HAP-1 (cell line): ENCODE measurements around the gene NGB.

Source experiments
- DNase-seq, 2 experiments: peaks; one replicate each; pipeline ENCODE4 v3.0.0-alpha.2; 2016 to 2020; ENCODE audit warnings: low spot score in 2 of 2
- H3K27me3 ChIP-seq: fragments of 250-450 bp; sonication (Bioruptor Pico); 2 replicates; pipeline ENCODE4 v1.5.1; 2020; ENCODE audit warnings: low read depth, mild to moderate bottlenecking, moderate library complexity
- H3K36me3 ChIP-seq: fragments of 250-450 bp; sonication (Bioruptor Pico); replicated peaks from 2 replicates; pipeline ENCODE4 v1.5.1; 2020; ENCODE audit warnings: mild to moderate bottlenecking
- H3K4me1 ChIP-seq: fragments of 250-450 bp; sonication (Bioruptor Pico); 2 replicates; pipeline ENCODE4 v1.5.1; 2020; ENCODE audit warnings: mild to moderate bottlenecking
- H3K4me3 ChIP-seq: fragments of 250-450 bp; sonication (Bioruptor Pico); 2 replicates; pipeline ENCODE4 v1.5.1; 2020; ENCODE audit warnings: mild to moderate bottlenecking, moderate library complexity
- H3K9me3 ChIP-seq: fragments of 250-450 bp; sonication (Bioruptor Pico); 2 replicates; pipeline ENCODE4 v1.5.1; 2020; ENCODE audit warnings: mild to moderate bottlenecking, moderate library complexity
- in situ Hi-C: fragments of 300-500 bp; cut with MboI; formaldehyde crosslinking; loops from 3 replicates; pipeline ENCODE4 v1.14.3; 2020; ENCODE audit warnings: low sequenced_read_pairs, inconsistent platforms, mixed read lengths

Gene NGB

GRCh38 chr14:77224212-77224611 is 46.8 kb downstream of the NGB start:
- DNase-seq, result no peak
- in situ Hi-C loops, result no loop called here
- no peaks in the 10 kb centered on the region for H3K4me1 ChIP-seq
- no peak overlapping the region for H3K4me3 ChIP-seq
- no peaks in the 10 kb centered on the region for H3K9me3 ChIP-seq
- no peaks in the 10 kb centered on the region for H3K36me3 ChIP-seq
- no peaks in the 10 kb centered on the region for H3K27me3 ChIP-seq

- Histone ChIP-seq H3K4me3 (no peak overlapping the region), H3K36me3 (no peaks in the 10 kb centered on the region), H3K27me3 (no peaks in the 10 kb centered on the region), H3K4me1 (no peaks in the 10 kb centered on the region), H3K9me3 (no peaks in the 10 kb centered on the region)
- in situ Hi-C loops, result no loop called here
- peak in 1 of 2 experiments; percentile 18 for DNase-seq
These were observed 48.3 kb downstream of the NGB start for GRCh38 chr14:77222546-77223225.

DNA sequence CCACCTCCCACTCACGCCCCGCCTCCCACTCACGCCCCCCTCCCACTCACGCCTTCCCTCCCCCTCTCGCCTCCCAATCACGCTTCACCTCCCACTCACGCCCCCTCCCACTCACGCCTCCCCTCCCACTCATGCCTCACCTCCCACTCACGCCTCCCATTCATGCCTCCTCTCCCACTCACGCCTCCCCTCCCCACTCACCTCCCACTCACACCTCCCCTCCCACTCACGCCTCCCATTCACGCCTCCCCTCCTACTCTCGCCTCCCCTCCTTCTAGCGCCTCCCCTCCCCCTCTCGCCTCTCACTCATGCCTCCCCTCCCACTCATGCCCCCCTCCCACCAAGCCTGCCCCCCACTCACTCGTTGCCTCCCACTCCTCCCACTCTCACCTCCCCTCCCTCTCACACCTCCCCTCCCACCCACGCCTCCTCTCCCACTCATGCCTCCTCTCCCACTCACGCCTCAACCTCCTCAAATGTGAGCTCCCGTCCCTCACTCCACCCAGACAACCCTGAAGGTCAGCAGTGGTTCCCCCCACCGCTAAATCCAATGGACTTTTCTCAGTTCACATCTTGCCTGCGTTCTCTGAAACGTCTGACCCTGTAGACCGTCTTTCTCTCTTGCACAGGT is 49.6 kb downstream of the NGB start:
- Histone ChIP-seq H3K27me3 (no peaks in the 10 kb centered on the region), H3K4me3 (no peak overlapping the region), H3K4me1 (no peaks in the 10 kb centered on the region), H3K36me3 (no peaks in the 10 kb centered on the region), H3K9me3 (no peaks in the 10 kb centered on the region)
- in situ Hi-C loops, result no loop called here
- no peak for DNase-seq

- H3K9me3 ChIP-seq, result no peaks in the 10 kb centered on the region
- in situ Hi-C loops, result no loop called here
- no peaks in the 10 kb centered on the region for H3K27me3 ChIP-seq
- no peak overlapping the region for H3K4me3 ChIP-seq
- DNase-seq, result peak in 1 of 2 experiments; percentile 40
- H3K4me1 ChIP-seq, result no peaks in the 10 kb centered on the region
- no peaks in the 10 kb centered on the region for H3K36me3 ChIP-seq
These were observed 50.6 kb downstream of the NGB start for GRCh38 chr14:77220246-77221017.

GRCh38 chr14:77219591-77219990 is 51.4 kb downstream of the NGB start:
- Histone ChIP-seq H3K9me3 (no peaks in the 10 kb centered on the region), H3K4me3 (no peak overlapping the region), H3K27me3 (no peaks in the 10 kb centered on the region), H3K4me1 (no peaks in the 10 kb centered on the region), H3K36me3 (no peaks in the 10 kb centered on the region)
- no peak for DNase-seq
- in situ Hi-C loops, result no loop called here

DNA sequence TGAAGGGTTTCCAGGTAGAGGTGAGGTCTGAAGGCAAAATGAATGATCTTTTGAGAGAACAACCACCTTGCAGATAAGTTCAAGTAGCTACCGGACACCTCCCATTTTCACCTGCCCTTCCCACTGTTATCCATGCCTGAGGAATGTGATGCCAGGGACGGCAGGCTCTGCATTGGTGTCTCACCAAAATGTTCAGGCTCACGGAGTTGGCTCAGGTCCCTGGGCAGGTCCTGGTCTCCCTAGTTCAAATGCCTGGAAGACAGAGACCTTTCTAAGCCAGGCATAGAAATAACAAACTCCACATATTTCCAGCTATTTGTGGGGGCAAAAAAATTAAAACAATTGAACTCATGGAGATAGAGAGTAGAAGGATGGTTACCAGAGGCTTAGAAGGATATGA is 53.5 kb downstream of the NGB start:
- no peak for DNase-seq
- H3K9me3 ChIP-seq, result no peaks in the 10 kb centered on the region
- no peaks in the 10 kb centered on the region for H3K4me1 ChIP-seq
- no peak overlapping the region for H3K4me3 ChIP-seq
- H3K36me3 ChIP-seq, result no peaks in the 10 kb centered on the region
- in situ Hi-C loops, result no loop called here
- H3K27me3 ChIP-seq, result no peaks in the 10 kb centered on the region
